Stimulated activated CD8-positive, alpha-beta memory T cell treated with anti-CD3 and anti-CD28 coated beads, Interleukin-4, amount 100 ng/mL, for 4 hours (primary cell): ENCODE measurements around the gene CABP7.
"Not testable (repeated sequence)": the region's sequence is repeated elsewhere in the genome, so short reads cannot be mapped to it uniquely, and the experiment has no call there.

Experiments used
- DNase-seq, 2 donors: peaks; one replicate each; pipeline ENCODE4 v3.0.0-alpha.2; 2020; ENCODE audit warnings: low read depth in 2 of 2, low spot score in 1 of 2

The CABP7 gene

GRCh38 chr22:29747832-29748231 lies 28.0 kb downstream of the CABP7 start:
- no peak for DNase-seq

DNA sequence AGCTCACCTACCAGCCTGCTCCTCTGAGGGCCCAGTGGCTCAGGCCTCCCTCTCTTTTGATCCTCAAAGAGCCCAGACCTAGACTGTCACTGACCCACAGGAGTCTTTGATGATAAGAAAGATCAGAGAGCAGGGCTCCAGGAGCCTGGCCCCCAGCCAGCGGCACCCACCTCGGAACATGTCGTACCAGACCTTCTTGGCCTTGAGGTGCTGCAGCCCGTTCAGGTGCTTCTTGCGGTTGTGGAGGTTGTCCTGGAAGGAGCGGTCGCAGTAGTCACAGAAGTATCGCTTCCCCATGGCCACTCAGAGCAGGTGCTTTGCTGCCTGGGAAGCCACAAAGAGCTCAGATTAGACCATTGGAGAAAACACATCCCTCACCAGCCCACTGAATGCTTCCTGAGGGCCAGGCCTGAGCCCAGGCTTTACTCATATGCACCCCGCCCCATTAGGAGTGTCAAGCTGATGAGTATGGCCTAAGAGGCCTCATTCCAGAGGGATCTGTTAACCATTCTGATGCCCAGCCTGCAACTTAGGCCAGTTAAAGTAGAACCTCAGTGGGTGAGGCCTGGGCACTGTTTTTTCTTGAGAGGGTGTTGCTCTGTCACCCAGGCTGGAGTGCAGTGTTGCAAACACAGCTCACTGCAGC lies 28.6 kb downstream of the CABP7 start:
- DNase-seq = no peak

DNA sequence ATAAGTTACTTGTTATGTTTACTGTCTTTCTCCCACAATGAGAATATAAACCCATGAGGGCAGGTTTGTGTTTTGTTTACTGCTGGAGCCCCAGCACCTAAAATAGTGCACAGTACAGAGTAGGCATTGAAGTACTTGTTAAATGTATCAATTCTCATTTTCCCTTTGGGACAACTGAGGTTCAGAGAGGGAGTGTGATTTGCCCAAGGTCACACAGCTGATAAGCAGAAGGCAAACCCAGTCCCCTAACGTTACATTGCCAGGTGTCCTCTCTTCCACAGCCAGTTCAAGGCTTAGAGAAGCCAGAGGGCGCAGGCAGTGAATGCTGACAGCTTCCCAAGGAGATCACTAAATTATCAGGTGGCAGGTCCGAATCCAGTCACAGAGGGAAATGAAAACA lies 30.2 kb downstream of the CABP7 start:
- DNase-seq = no peak

DNA sequence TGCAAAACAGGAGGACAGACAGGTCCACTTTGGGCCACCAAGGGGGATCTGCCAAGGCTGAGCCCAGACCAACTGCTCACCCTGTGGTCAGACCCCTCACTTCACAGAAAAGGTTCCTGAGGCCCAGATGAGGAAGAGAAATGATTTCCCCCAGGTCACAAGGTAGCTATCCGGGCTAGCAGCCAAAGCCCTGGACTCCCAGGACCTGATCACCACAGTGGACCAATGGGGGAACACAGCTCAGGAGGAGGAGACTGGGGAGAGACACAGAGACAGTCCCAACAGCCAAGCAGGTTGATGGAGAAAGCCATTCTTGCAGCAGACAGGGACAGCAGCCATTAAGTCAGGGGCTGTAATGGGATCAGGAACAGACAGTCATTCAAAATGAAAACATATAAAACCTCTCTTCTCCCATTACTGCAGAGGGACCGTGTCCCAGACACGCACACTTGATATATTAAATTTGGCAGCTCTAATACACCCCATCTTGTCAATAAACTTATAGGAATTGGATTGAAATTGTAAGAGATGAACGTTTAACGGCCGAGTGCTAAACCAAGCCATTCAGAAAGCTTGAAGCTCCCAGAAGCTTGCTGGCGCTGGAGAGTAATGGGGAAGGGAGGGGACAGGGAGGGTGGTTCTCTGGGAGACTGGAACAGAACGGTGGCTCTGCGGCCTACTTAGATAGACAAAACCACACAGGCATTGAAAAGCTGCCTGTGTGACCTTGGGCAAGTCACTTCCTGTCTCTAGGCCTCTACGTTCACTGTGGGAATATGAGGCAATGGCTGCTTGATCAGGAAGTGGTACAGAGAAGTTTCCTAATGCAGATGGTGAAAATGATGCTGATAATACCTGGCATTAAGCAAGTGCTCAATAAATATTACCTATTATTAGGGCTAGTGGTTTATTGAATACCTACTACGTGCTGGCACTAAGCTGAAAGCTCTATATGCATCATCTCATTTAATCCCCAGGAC lies 31.0 kb downstream of the CABP7 start:
- DNase-seq = no peak

GRCh38 chr22:29751669-29752068 lies 31.9 kb downstream of the CABP7 start:
- DNase-seq = no peak

- no peak for DNase-seq
Observed at GRCh38 chr22:29753808-29754657, 34.2 kb downstream of the CABP7 start.

- DNase-seq = not testable (repeated sequence)
Observed at GRCh38 chr22:29754658-29755395, 35.0 kb downstream of the CABP7 start.

DNA sequence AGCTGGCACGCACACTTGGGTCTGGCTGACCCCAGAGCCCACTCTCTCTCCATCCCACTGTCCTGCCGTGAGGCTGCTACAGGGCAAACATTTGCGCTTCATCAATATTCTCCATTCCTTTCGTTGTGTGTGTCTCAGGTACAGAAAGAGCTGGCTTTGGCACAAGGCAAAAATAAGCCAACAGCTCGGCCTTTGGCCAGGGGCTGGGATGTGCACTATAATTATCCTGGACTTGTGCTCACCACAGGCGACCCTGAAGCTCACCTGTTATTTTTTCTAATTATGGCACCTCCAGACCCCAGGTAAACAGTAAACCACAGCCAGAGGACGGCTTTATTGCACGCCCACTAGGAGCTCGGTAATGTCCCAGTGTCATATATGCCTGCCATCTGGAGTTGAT lies 36.1 kb downstream of the CABP7 start:
- DNase-seq = no peak

GRCh38 chr22:29756341-29756740 lies 36.5 kb downstream of the CABP7 start:
- DNase-seq = no peak

DNA sequence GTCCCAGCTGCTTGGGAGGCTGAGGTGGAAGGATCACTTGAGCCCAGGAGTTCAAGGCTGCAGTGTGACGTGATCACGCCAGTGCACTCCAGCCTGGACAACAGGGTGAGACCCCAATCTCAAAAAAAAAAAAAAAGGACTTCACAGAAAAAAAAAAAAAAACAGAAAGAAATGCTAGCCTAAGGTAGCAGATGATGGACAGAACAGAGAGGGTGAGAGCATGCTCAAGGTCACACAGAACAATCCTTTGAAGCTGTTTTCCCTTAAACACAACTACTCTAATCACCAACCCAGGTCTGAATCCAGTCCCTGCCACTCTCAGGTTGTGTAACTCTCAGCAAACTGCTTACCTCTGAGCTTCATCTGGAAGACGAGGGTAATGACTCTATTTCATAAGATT lies 37.3 kb downstream of the CABP7 start:
- DNase-seq = no peak

DNA sequence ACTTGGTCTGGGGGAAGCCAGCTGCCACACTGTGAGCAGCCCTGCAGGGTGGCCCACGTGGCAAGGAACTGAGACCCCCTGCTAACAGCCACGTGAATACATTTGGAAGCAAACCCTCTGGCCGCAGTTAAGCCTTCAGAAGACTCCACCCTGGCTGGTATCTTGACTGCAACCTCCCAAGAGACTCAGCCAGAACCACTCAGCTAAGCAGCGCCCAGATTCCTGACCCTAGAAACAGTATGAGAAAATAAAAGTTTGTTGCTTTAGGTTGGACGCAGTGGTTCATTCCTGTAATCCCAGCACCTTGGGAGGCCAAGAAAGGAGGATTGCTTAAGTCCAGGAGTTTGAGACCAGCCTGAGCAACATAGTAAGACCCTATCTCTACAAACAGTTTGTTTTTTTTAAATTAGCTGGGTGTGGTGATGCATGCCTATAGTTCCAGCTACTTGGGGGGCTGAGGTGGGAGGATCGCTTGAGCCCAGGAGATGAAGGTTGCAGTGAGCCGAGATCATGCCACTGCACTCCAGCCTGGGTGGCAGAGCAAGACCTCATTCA lies 38.3 kb downstream of the CABP7 start:
- no peak for DNase-seq

DNA sequence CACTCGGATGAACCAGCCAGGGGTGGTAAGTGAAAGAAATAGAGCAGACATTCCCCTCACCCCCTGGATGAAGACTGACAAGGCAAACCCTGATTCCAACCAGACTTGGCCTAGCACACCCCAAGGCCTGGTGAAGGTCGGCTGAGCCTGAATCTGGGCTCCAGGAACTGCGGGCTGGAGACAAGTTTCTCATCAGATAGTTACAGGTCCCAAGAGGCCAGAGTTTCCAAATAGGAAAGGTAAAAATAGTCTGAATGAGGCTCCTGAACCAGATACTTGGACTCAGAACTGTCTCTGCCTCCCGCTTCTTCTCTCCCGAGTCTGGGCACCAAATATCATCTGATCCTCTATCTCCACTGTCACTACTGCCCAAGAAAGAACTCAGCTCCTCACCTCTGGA lies 39.2 kb downstream of the CABP7 start:
- no peak for DNase-seq

GRCh38 chr22:29762263-29762662 lies 42.5 kb downstream of the CABP7 start:
- DNase-seq = no peak

GRCh38 chr22:29765905-29766631 lies 46.3 kb downstream of the CABP7 start:
- no peak for DNase-seq

- DNase-seq = peak; percentile 82 to 84
Observed at GRCh38 chr22:29766632-29767170, 46.9 kb downstream of the CABP7 start, which contains the start of gene ZMAT5. Gene ZMAT5 (minus strand): TSS chr22:29767007. CDS start chr22:29748544, 18,463 bp downstream.

- peak; percentile 84 to 86 for DNase-seq
Observed at GRCh38 chr22:29767171-29768051, 47.6 kb downstream of the CABP7 start, which contains the start of gene UQCR10. Gene UQCR10 (plus strand): TSS chr22:29767369. CDS start chr22:29767399, 30 bp downstream.

GRCh38 chr22:29768052-29768693 lies 48.4 kb downstream of the CABP7 start:
- DNase-seq = no peak
